Naive B cell (primary cell): ENCODE data around the gene TTC19. TPM values are rescaled to one million over a fixed set of nuclear protein-coding genes. Genes with fewer than 3 reads are reported as not detected.
"Not testable (repeated sequence)": the region's sequence is repeated elsewhere in the genome, so short reads cannot be mapped to it uniquely, and the experiment has no call there.

ENCODE experiments used
- ATAC-seq, 2 donors: fragments of 150-1000 bp; cut with Tn5 transposase; 2 replicates each; pipeline ENCODE4 v1.10.0; 2021; ENCODE audit warnings: low read depth in 2 of 2, mild to moderate bottlenecking in 2 of 2, moderate library complexity in 2 of 2
- DNase-seq: peaks from one replicate; pipeline ENCODE4 v3.0.0; 2022
- H3K27ac Mint-ChIP-seq, 6 donors: one replicate each; pipeline ENCODE4 v1.8.0; 2020 to 2022; ENCODE audit warnings: mild to moderate bottlenecking in 6 of 6, mixed read lengths in 6 of 6, moderate library complexity in 5 of 6, inconsistent platforms in 2 of 6
- H3K27me3 Mint-ChIP-seq, 3 donors: one replicate each; pipeline ENCODE4 v1.8.0; 2021 to 2022; ENCODE audit warnings: mixed read lengths in 3 of 3, mild to moderate bottlenecking in 1 of 3
- H3K36me3 Mint-ChIP-seq, 2 donors: one replicate each; pipeline ENCODE4 v1.8.0; 2020 to 2022; ENCODE audit warnings: mixed read lengths in 2 of 2, inconsistent platforms in 1 of 2, mild to moderate bottlenecking in 1 of 2
- H3K4me1 Mint-ChIP-seq, 3 donors: one replicate each; pipeline ENCODE4 v1.8.0; 2020 to 2022; ENCODE audit warnings: mixed read lengths in 3 of 3, inconsistent platforms in 1 of 3, mild to moderate bottlenecking in 1 of 3, moderate library complexity in 1 of 3
- H3K4me3 Mint-ChIP-seq, 8 donors: one replicate each; pipeline ENCODE4 v1.8.0; 2020 to 2022; ENCODE audit warnings: mild to moderate bottlenecking in 8 of 8, mixed read lengths in 8 of 8, moderate library complexity in 8 of 8, inconsistent platforms in 2 of 8
- H3K9me3 Mint-ChIP-seq, 7 donors: one replicate each; pipeline ENCODE4 v1.8.0; 2020 to 2022; ENCODE audit warnings: mixed read lengths in 7 of 7, mild to moderate bottlenecking in 5 of 7, inconsistent platforms in 2 of 7, moderate library complexity in 1 of 7
- polyA plus RNA-seq, 6 donors: library from polyadenylated mRNA; unstranded; fragments of 300-500 nt; fragmentation: Illumina TruSeq; gene quantifications; one replicate each; pipeline ENCODE4 v1.2.3, GENCODE V29; 2021; ENCODE audit warnings: low read depth in 6 of 6

TTC19 gene
- polyA plus RNA-seq, 6 donors from 2014 or later, result 35.1 to 49.5 (median 37.4) TPM

GRCh38 chr17:16055139-16055538 is 55.5 kb downstream of the TTC19 start:
- H3K9me3 Mint-ChIP-seq, H3K4me3 Mint-ChIP-seq, DNase-seq, H3K27me3 Mint-ChIP-seq, ATAC-seq, H3K27ac Mint-ChIP-seq: not testable (repeated sequence)
- peaks cover 3 to 11% (median 10%) of the 10 kb centered on the region in 3 donors for H3K4me1 Mint-ChIP-seq
- H3K36me3 Mint-ChIP-seq, result peaks cover 49 to 53% of the 10 kb centered on the region in 2 donors

- peak overlapping the region in 1 of 6 donors; percentile 7 for H3K27ac Mint-ChIP-seq
- DNase-seq, result no peak
- no peak overlapping the region for H3K4me3 Mint-ChIP-seq
- H3K9me3 Mint-ChIP-seq, result no peaks in the 10 kb centered on the region
- H3K4me1 Mint-ChIP-seq, result no peaks in the 10 kb centered on the region
- H3K36me3 Mint-ChIP-seq, result peaks cover 35 to 39% of the 10 kb centered on the region in 2 donors
- no peaks in the 10 kb centered on the region for H3K27me3 Mint-ChIP-seq
- no peak for ATAC-seq
These were observed 62.0 kb downstream of the TTC19 start for GRCh38 chr17:16061631-16062030.

GRCh38 chr17:16066125-16066524 is 66.5 kb downstream of the TTC19 start:
- Mint-ChIP-seq H3K36me3 (peaks cover 32 to 39% of the 10 kb centered on the region in 2 donors), H3K9me3 (no peaks in the 10 kb centered on the region), H3K27ac (peak overlapping the region in 1 of 6 donors; percentile 75), H3K4me1 (no peaks in the 10 kb centered on the region), H3K4me3 (peak overlapping the region in 1 of 8 donors; percentile 42), H3K27me3 (no peaks in the 10 kb centered on the region)
- DNase-seq (no peak), ATAC-seq (no peak)

DNA sequence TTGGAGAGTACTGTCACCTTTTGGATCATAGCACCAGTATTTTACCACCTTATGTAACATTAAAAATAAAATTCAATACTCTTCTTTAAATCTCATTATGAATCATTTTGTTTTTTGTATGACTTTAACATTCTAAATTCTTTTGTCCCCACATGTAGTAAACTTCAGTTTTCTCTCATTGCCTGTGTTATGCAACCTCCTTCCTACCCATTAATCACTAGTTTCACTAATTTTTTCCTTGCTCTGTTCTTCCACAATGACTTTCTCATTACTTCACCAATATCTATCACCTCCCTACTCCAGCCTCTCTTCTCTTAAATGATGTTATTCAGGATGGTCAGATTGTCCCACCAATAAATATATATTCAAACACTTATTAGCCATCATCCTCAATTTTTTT is 68.7 kb downstream of the TTC19 start:
- no peak for ATAC-seq

GRCh38 chr17:16072031-16072430 is 72.4 kb downstream of the TTC19 start:
- Mint-ChIP-seq H3K27me3 (no peaks in the 10 kb centered on the region), H3K9me3 (no peaks in the 10 kb centered on the region), H3K4me1 (peaks cover 0 to 2% (median 0%) of the 10 kb centered on the region in 3 donors), H3K4me3 (no peak overlapping the region), H3K36me3 (peaks cover 21 to 24% of the 10 kb centered on the region in 2 donors), H3K27ac (peak overlapping the region in 1 of 6 donors; percentile 63)
- ATAC-seq, result no peak
- DNase-seq, result no peak

More for the DNA sequence above, 68.7 kb downstream of the TTC19 start:
- Mint-ChIP-seq H3K27ac (peak overlapping the region in 1 of 6 donors; percentile 42), H3K4me3 (no peak overlapping the region), H3K36me3 (peaks cover 14 to 26% of the 10 kb centered on the region in 2 donors), H3K4me1 (no peaks in the 10 kb centered on the region), H3K27me3 (no peaks in the 10 kb centered on the region), H3K9me3 (no peaks in the 10 kb centered on the region)
- no peak for DNase-seq

GRCh38 chr17:16073845-16074244 is 74.2 kb downstream of the TTC19 start:
- DNase-seq (no peak), ATAC-seq (no peak)
- Mint-ChIP-seq H3K9me3 (no peaks in the 10 kb centered on the region), H3K27me3 (no peaks in the 10 kb centered on the region), H3K36me3 (peaks cover 23 to 24% of the 10 kb centered on the region in 2 donors), H3K27ac (no peak overlapping the region), H3K4me3 (no peak overlapping the region), H3K4me1 (peaks cover 0 to 5% (median 0%) of the 10 kb centered on the region in 3 donors)

DNA sequence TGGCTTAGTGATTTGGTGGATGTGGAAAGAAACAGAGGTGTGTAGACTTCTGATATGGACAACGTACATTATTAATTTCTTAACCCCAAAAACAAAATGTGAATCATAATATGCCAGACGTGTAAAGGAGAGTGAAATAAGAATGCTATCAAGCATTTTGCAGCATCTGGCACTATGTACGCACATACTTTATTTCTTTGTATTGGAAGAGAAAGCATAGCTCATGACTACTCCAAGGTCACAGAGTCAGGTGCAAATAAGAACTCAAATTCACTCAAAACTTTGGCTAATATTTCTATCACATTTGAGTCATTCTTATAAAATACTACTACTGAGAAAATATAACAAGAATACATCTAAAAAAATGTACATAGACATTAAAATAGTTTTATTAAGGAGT is 74.8 kb downstream of the TTC19 start:
- H3K4me1 Mint-ChIP-seq, result peaks cover 0 to 5% (median 0%) of the 10 kb centered on the region in 3 donors
- no peak overlapping the region for H3K4me3 Mint-ChIP-seq
- no peaks in the 10 kb centered on the region for H3K9me3 Mint-ChIP-seq
- DNase-seq (no peak), ATAC-seq (no peak)
- H3K27me3 Mint-ChIP-seq, result no peaks in the 10 kb centered on the region
- peak overlapping the region in 1 of 6 donors; percentile 88 for H3K27ac Mint-ChIP-seq
- peaks cover 23 to 28% of the 10 kb centered on the region in 2 donors for H3K36me3 Mint-ChIP-seq

DNA sequence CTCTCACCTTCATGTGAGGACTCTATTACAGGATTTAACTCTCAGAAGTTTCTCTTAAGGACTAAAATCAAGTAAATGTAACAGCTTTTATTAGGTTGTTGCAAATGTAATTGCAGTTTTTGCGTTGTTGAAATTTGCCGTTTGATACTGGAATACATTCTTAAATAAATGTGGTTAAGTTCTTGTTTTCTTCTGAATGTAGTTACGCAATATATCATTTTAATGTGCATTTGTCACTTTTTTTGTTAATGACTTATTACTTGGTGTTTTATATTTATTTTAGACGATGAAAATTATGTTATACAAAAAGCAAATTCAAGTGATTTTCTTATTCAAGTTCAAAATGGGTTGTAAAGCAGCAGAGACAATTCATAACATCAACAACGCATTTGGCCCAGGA is 76.3 kb downstream of the TTC19 start:
- peaks cover 0 to 5% (median 0%) of the 10 kb centered on the region in 3 donors for H3K4me1 Mint-ChIP-seq
- ATAC-seq (no peak), DNase-seq (no peak)
- H3K27ac Mint-ChIP-seq, result peak overlapping the region in 1 of 6 donors; percentile 19
- no peak overlapping the region for H3K4me3 Mint-ChIP-seq
- H3K27me3 Mint-ChIP-seq, result no peaks in the 10 kb centered on the region
- peaks cover 21 to 23% of the 10 kb centered on the region in 2 donors for H3K36me3 Mint-ChIP-seq
- no peaks in the 10 kb centered on the region for H3K9me3 Mint-ChIP-seq

Other genes starting within 250 kb of the TTC19 start
- gene ADORA2B, start 54.7 kb upstream of the TTC19 start, polyA plus RNA-seq, result 1 to 10 TPM in 3 of 6 donors, under 1 TPM in 3; 0.20 to 1.6 (median 0.99) TPM
- 100 to 1,000 TPM in 1 of 6 donors, 10 to 100 TPM in 5; 55.7 to 111 (median 82.1) TPM for gene ZSWIM7, start 120 bp upstream of the TTC19 start, polyA plus RNA-seq
- gene NCOR1, start 215.7 kb downstream of the TTC19 start, polyA plus RNA-seq, result 100 to 1,000 TPM in 1 of 6 donors, 10 to 100 TPM in 5; 65.6 to 181 (median 69.0) TPM
- 10 to 100 TPM in 3 of 6 donors, 1 to 10 TPM in 3; 7.1 to 16.1 (median 9.5) TPM for gene PIGL, start 217.4 kb downstream of the TTC19 start, polyA plus RNA-seq